GM12878 (cell line): ENCODE data around the gene TMEM37. TPM values are rescaled to one million over a fixed set of nuclear protein-coding genes. Genes with fewer than 3 reads are reported as not detected.

Source experiments
- ATAC-seq: fragments of 200-7000 bp; cut with Tn5 transposase; 3 replicates; pipeline ENCODE4 v1.9.1; 2020; ENCODE audit warnings: mild to moderate bottlenecking, moderate library complexity
- BruUV-seq: library from RNA; stranded (reverse); fragments of 400-500 nt; replicated peaks from 2 replicates; lab custom pipeline; 2021; lab: Mats Ljungman, UMichigan
- CTCF ChIA-PET: fragments of 300-600 bp; sonication (Branson Sonifier 250); formaldehyde crosslinking; extraction: SDS; loops from one replicate; lab custom pipeline; 2021; ENCODE audit warnings: inconsistent platforms; lab: Yijun Ruan, JAX
- POLR2A ChIA-PET: fragments of 350-600 bp; formaldehyde crosslinking; extraction: SDS; loops from one replicate; lab custom pipeline; 2021; ENCODE audit warnings: inconsistent platforms; lab: Charles Lee
- RAD21 ChIA-PET: fragments of 300-600 bp; sonication (Branson Sonifier 250); formaldehyde crosslinking; loops from one replicate; lab custom pipeline; 2023; ENCODE audit warnings: antibody characterized with exemption; ENCODE audit not compliant: unreplicated experiment; lab: Charles Lee
- SMC1A ChIA-PET: fragments of 300-600 bp; sonication (Branson Sonifier 250); formaldehyde crosslinking; loops from one replicate; lab custom pipeline; 2023; ENCODE audit not compliant: unreplicated experiment, uncharacterized antibody; lab: Charles Lee
- DNase-seq: peaks from one replicate; pipeline ENCODE4 v3.0.0-alpha.2; 2011; ENCODE audit warnings: low read depth, low spot score
- FAIRE-seq: peaks from 3 replicates; lab custom pipeline; 2011; peaks lifted over from hg19 to GRCh38; lab: Jason Lieb, UNC
- H2AFZ ChIP-seq: 2 replicates; pipeline ENCODE4 v1.6.0; 2011; ENCODE audit warnings: low read depth, low read length, control low read depth; ENCODE audit not compliant: control insufficient read depth
- H3K27ac ChIP-seq: 2 replicates; pipeline ENCODE4 v1.5.1; 2011; ENCODE audit warnings: control low read depth; ENCODE audit not compliant: control insufficient read depth, insufficient read depth
- H3K27me3 ChIP-seq, 2 experiments: replicated peaks in 1 of 2; 2 replicates each; pipeline versions ENCODE4 v1.6.0 to v1.6.1; 2011; ENCODE audit warnings: low read length in 1 of 2; ENCODE audit not compliant: control insufficient read depth in 2 of 2, insufficient read depth in 2 of 2
- H3K36me3 ChIP-seq, 2 experiments: 2 replicates each; pipeline ENCODE4 v1.5.1; 2011; ENCODE audit warnings: low read length in 1 of 2; ENCODE audit not compliant: control insufficient read depth in 2 of 2, insufficient read depth in 2 of 2
- H3K4me1 ChIP-seq: 2 replicates; pipeline ENCODE4 v1.6.1; 2011; ENCODE audit warnings: mild to moderate bottlenecking, low read length, moderate library complexity, mixed read lengths; ENCODE audit not compliant: control insufficient read depth, insufficient read depth
- H3K4me2 ChIP-seq: 2 replicates; pipeline ENCODE4 v1.6.0; 2011; ENCODE audit warnings: control low read depth; ENCODE audit not compliant: control insufficient read depth, insufficient read depth
- H3K4me3 ChIP-seq: fragments of 200-600 bp; sonication (generic); 2 replicates; pipeline ENCODE4 v1.5.1; 2016
- H3K79me2 ChIP-seq: 2 replicates; pipeline ENCODE4 v1.6.0; 2011; ENCODE audit warnings: low read length; ENCODE audit not compliant: control insufficient read depth, insufficient read depth
- H3K9ac ChIP-seq: 2 replicates; pipeline ENCODE4 v1.8.0; 2011; ENCODE audit warnings: low read length, control low read depth, mixed read lengths; ENCODE audit not compliant: control insufficient read depth, insufficient read depth
- H3K9me3 ChIP-seq: replicated peaks from 3 replicates; pipeline ENCODE4 v1.5.1; 2011; ENCODE audit warnings: mild to moderate bottlenecking, low read length; ENCODE audit not compliant: control insufficient read depth, insufficient read depth
- H4K20me1 ChIP-seq: 2 replicates; pipeline ENCODE4 v1.6.0; 2011; ENCODE audit not compliant: control insufficient read depth, insufficient read depth
- CBFB ChIP-seq: IDR thresholded peaks from 2 replicates; pipeline ENCODE4 v1.6.1; 2016; ENCODE audit warnings: antibody characterized with exemption, low read depth
- GABPA ChIP-seq: IDR thresholded peaks from 2 replicates; pipeline ENCODE4 v1.6.1; 2014; ENCODE audit warnings: antibody characterized with exemption, low read depth, mild to moderate bottlenecking, inconsistent platforms
- MYC ChIP-seq: IDR thresholded peaks from 2 replicates; pipeline ENCODE4 v1.6.1; 2011; ENCODE audit warnings: mild to moderate bottlenecking, low read length, moderate library complexity, inconsistent platforms; ENCODE audit not compliant: insufficient read depth, insufficient replicate concordance, insufficient read length, severe bottlenecking
- NFYA ChIP-seq: IDR thresholded peaks from 2 replicates; pipeline ENCODE4 v1.6.1; 2011; ENCODE audit warnings: low read depth, mild to moderate bottlenecking, low read length, improper control_type of control experiment, borderline replicate concordance
- RFX5 ChIP-seq: IDR thresholded peaks from 2 replicates; pipeline ENCODE4 v1.6.1; 2011; ENCODE audit warnings: low read depth, low read length, improper control_type of control experiment
- SMC3 ChIP-seq: IDR thresholded peaks from 2 replicates; pipeline ENCODE4 v1.6.1; 2011; ENCODE audit warnings: low read length, improper control_type of control experiment, borderline replicate concordance
- YY1 ChIP-seq: IDR thresholded peaks from 2 replicates; pipeline ENCODE4 v1.6.1; 2011; ENCODE audit warnings: low read depth, mild to moderate bottlenecking, low read length
- ZBED1 ChIP-seq: IDR thresholded peaks from 2 replicates; pipeline ENCODE4 v1.6.1; 2016; ENCODE audit warnings: borderline replicate concordance
- ZBTB11 ChIP-seq: fragments of 450-650 bp; formaldehyde crosslinking; IDR thresholded peaks from 2 replicates; pipeline ENCODE4 v1.5.0; 2022; ENCODE audit warnings: mild to moderate bottlenecking, missing genetic modification characterization
- ZNF687 ChIP-seq: fragments of 450-650 bp; IDR thresholded peaks from 2 replicates; pipeline ENCODE4 v1.6.1; 2017; ENCODE audit warnings: mild to moderate bottlenecking, moderate library complexity
- ZZZ3 ChIP-seq: IDR thresholded peaks from 2 replicates; pipeline ENCODE4 v1.6.1; 2011; ENCODE audit warnings: low read depth; ENCODE audit not compliant: control insufficient read depth, insufficient read length
- WGBS: methylation state at CpG from one replicate; pipeline ENCODE4 v1.1.6; 2016; ENCODE audit warnings: low lambda C conversion rate; ENCODE audit not compliant: insufficient replicate concordance, insufficient coverage; ENCODE audit errors: missing lambda C conversion rate; 5-methylcytosine and 5-hydroxymethylcytosine counted together
- in situ Hi-C: fragments of 300-500 bp; cut with MboI; formaldehyde crosslinking; loops from 9 replicates; pipeline ENCODE4 v1.14.3; 2018; ENCODE audit warnings: mixed read lengths
- intact Hi-C: fragments of 100-400 bp; cut with micrococcal nuclease; formaldehyde crosslinking; loops from one replicate; pipeline ENCODE4 v1.14.2; 2022; ENCODE audit not compliant: unreplicated experiment
- polyA plus RNA-seq, 11 experiments: library from polyadenylated mRNA; depleted of rRNA in 4 of 11; unstranded in 6 of 11; stranded (reverse) in 5 of 11; fragments of >200 nt; fragmentation: Nextera tagmentation in 4 of 11; fragmentation: Illumina TruSeq in 1 of 11; extraction: Ambion mirVana in 4 of 11; extraction: Trizol in 1 of 11; gene quantifications; 1 replicate in 1 of 11; 2 replicates in 10 of 11; pipeline versions ENCODE4 v1.2.1 to v1.2.3, GENCODE V29; 2011 to 2016; ENCODE audit warnings: inconsistent platforms in 2 of 11, missing spikeins in 2 of 11, low read depth in 1 of 11
- total RNA-seq, 4 experiments: library from RNA; depleted of rRNA in 3 of 4; stranded (reverse); fragments of >200 nt in 3 of 4; fragmentation: Illumina TruSeq in 1 of 4; extraction: Trizol in 1 of 4; gene quantifications; 2 replicates each; pipeline versions ENCODE4 v1.2.1 to v1.2.3, GENCODE V29; 2013 to 2021

TMEM37 gene
- total and polyA plus RNA-seq, 10 of the 15 experiments (the other 5 are each of a cell fraction or from before 2014, with no cell fraction given): 0.07 to 0.67 (median 0.24) TPM; not detected in 3

DNA sequence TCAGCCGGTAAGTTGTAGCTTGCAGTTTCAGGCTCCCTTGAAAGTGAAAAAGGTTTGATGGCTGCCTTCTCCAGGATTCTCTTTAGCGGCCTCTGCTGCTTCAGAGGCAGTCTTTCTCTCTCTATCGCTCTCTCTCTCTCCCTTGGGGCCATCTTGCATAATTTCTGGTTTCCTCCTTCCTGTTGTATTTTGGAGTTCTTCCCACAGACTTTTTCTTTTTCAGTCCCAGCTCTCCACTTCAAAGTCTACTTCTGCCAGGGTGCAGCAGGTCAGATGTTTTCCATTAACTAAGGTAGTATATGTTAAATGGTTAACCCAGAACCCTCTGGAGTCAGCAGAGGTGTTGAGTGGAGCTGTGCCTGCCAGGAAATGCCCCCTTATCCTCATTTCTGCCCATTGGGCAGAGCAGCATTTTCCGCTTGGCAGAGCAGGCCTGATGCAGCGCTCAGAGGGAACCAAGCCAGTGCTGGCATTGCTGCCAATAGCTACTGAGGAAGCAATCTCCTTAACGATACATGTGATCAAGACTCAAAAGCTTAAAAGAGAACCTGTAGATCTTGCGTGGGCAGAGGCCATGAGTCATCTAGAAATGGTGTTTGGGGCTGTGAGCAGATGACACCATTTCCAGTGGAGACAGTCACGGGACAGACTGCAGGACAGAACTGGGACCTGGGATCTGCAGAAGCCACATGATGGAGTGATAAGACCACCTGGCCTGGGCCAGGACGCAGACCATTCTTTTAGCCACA, 44.1 kb upstream of the TMEM37 start (continued):
- TF ChIP-seq ZBTB11 (CRISPR knock-in tag) (no peak), GABPA (no peak), ZBED1 (no peak), ZZZ3 (no peak), SMC3 (no peak), MYC (no peak)

DNA sequence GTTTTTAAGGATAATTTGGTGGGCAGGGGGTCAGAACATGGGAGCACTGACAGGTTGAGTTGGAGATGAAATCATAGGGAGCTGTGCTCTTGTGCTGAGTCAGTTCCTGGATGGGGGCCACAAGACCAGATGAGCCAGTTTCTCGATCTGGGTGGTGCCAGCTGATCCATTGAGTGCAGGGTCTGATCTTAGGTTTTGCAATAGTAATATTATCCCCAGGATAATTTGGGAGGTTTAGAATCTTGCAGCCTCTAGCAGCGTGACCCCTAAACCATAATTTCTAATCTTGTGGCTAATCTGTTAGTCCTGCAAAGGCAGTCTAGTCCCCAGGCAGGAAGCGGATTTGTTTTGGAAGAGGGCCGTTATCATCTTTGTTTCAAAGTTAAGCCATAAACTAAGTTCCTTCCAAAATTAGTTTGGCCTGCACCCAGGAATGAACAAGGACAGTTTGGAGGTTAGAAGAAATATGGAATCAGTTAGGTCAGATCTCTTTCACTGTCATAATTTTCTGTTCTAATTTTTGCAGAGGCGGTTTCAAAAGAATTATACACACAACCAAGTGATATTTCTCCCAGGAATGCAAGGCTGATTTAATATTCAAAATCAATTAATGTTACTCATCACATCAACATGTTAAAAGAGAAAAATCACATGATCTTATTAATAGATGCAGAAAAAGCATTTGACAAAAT, 41.9 kb upstream of the TMEM37 start:
- Histone ChIP-seq H3K36me3 (no peaks in the 10 kb centered on the region), H4K20me1 (no peaks in the 10 kb centered on the region), H3K27ac (no peak overlapping the region)
- no peak for FAIRE-seq
- TF ChIP-seq NFYA (no peak), ZNF687 (no peak), RFX5 (no peak), YY1 (no peak), CBFB (no peak)
- TF ChIP-seq, all 136 proteins: peak for 0
- intact Hi-C loops: no loop called here
- no peak overlapping the region for H3K4me2 ChIP-seq
- H3K79me2 ChIP-seq: no peaks in the 10 kb centered on the region
- POLR2A ChIA-PET: interaction anchor here (0.6 kb wide), 1 partner anchor 23 kb away, joined by 3 read pairs; the partner anchor contains the start of genes C2orf76 and DBI
- WGBS: 58% methylated on average over 5 of the region's 5 CpGs
- no peaks in the 10 kb centered on the region for H3K9me3 ChIP-seq
- H3K27me3 ChIP-seq: no peaks in the 10 kb centered on the region
- no peak overlapping the region for H3K9ac ChIP-seq
- peaks cover 7% of the 10 kb centered on the region for H3K4me1 ChIP-seq
- H2AFZ ChIP-seq: peak overlapping the region; percentile 29; the same call in 1 of the 2 replicates
- SMC1A ChIA-PET: interaction anchor here (0.7 to 2.0 kb wide), 6 partner anchors 14 to 110 kb away, joined by 3 to 6 read pairs (median 4); partner anchors contain the start of genes C2orf76 and DBI
- no peak overlapping the region for H3K4me3 ChIP-seq
- BruUV-seq: no TSS peak
- RAD21 ChIA-PET: interaction anchor here (1.2 to 1.5 kb wide), 2 partner anchors 39 to 86 kb away, joined by 3 read pairs; no protein-coding TSS in a partner anchor
- CTCF ChIA-PET: interaction anchor here (0.8 kb wide), 1 partner anchor 10 kb away, joined by 3 read pairs; no protein-coding TSS in a partner anchor
- DNase-seq (no peak), ATAC-seq (no peak)
- in situ Hi-C loops: no loop called here
